SK-N-SH (cell line): Measurements from ENCODE around the gene ADCY9.

Source experiments
- CHD2 ChIP-seq: fragments of 150-350 bp; IDR thresholded peaks from 2 replicates; pipeline ENCODE4 v1.6.1; 2018; ENCODE audit warnings: low read length; ENCODE audit not compliant: partially characterized antibody
- FOXJ3 ChIP-seq: sonication (generic); formaldehyde crosslinking; IDR thresholded peaks from 2 replicates; pipeline ENCODE4 v1.5.1; 2020; ENCODE audit warnings: mild to moderate bottlenecking, missing genetic modification reagents
- JUND ChIP-seq: IDR thresholded peaks from 2 replicates; pipeline ENCODE4 v1.4.0; 2012
- POLR2AphosphoS5 ChIP-seq: IDR thresholded peaks from 2 replicates; pipeline ENCODE4 v1.6.1; 2012; ENCODE audit warnings: low read depth, low read length
- REST ChIP-seq: IDR thresholded peaks from 2 replicates; pipeline ENCODE4 v1.6.1; 2012; ENCODE audit warnings: mild to moderate bottlenecking, low read depth, low read length, moderate library complexity
- RFX5 ChIP-seq: IDR thresholded peaks from 2 replicates; pipeline ENCODE4 v1.6.1; 2012; ENCODE audit warnings: mild to moderate bottlenecking, improper control_type of control experiment, low read length
- SIN3A ChIP-seq: IDR thresholded peaks from 2 replicates; pipeline ENCODE4 v1.6.1; 2012; ENCODE audit warnings: low read depth, mild to moderate bottlenecking, low read length, moderate library complexity, borderline replicate concordance
- TCF12 ChIP-seq: IDR thresholded peaks from 2 replicates; pipeline ENCODE4 v1.4.0; 2012
- TF ChIP-seq, protein P1 (sequence below): fragments of 200-600 bp; sonication (generic); IDR thresholded peaks from 2 replicates; pipeline ENCODE4 v1.6.1; 2017; ENCODE audit warnings: antibody characterized with exemption, mild to moderate bottlenecking, moderate library complexity
- TF ChIP-seq, protein P2 (sequence below): IDR thresholded peaks from 2 replicates; pipeline ENCODE4 v1.4.0; 2012; ENCODE audit warnings: low read depth, borderline replicate concordance

- TF ChIP-seq, protein P1, sequence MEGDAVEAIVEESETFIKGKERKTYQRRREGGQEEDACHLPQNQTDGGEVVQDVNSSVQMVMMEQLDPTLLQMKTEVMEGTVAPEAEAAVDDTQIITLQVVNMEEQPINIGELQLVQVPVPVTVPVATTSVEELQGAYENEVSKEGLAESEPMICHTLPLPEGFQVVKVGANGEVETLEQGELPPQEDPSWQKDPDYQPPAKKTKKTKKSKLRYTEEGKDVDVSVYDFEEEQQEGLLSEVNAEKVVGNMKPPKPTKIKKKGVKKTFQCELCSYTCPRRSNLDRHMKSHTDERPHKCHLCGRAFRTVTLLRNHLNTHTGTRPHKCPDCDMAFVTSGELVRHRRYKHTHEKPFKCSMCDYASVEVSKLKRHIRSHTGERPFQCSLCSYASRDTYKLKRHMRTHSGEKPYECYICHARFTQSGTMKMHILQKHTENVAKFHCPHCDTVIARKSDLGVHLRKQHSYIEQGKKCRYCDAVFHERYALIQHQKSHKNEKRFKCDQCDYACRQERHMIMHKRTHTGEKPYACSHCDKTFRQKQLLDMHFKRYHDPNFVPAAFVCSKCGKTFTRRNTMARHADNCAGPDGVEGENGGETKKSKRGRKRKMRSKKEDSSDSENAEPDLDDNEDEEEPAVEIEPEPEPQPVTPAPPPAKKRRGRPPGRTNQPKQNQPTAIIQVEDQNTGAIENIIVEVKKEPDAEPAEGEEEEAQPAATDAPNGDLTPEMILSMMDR: no peak
- TF ChIP-seq REST (no peak), POLR2AphosphoS5 (no peak), FOXJ3 (CRISPR knock-in tag) (no peak), RFX5 (no peak), JUND (no peak), SIN3A (no peak), TCF12 (no peak), CHD2 (no peak)
- TF ChIP-seq, protein P2, sequence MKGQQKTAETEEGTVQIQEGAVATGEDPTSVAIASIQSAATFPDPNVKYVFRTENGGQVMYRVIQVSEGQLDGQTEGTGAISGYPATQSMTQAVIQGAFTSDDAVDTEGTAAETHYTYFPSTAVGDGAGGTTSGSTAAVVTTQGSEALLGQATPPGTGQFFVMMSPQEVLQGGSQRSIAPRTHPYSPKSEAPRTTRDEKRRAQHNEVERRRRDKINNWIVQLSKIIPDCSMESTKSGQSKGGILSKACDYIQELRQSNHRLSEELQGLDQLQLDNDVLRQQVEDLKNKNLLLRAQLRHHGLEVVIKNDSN: no peak
Observed at GRCh38 chr16:4011225-4011939, 104.9 kb downstream of the ADCY9 start.
